IMR-90 (cell line): ENCODE measurements around the gene KLHL3. TPM values are rescaled to one million over a fixed set of nuclear protein-coding genes. Genes with fewer than 3 reads are reported as not detected.
"Not testable (repeated sequence)": the region's sequence is repeated elsewhere in the genome, so short reads cannot be mapped to it uniquely, and the experiment has no call there.

Source experiments
- ATAC-seq: fragments of 200-7000 bp; cut with Tn5 transposase; 2 replicates; pipeline ENCODE4 v1.9.1; 2020; ENCODE audit warnings: low read depth, mild to moderate bottlenecking, moderate library complexity
- BruUV-seq: library from RNA; stranded (reverse); fragments of 400-500 nt; replicated peaks from 2 replicates; lab custom pipeline; 2021; lab: Mats Ljungman, UMichigan
- CTCF ChIA-PET: fragments of 300-600 bp; formaldehyde crosslinking; extraction: SDS; loops from one replicate; lab custom pipeline; 2021; ENCODE audit warnings: antibody characterized with exemption; lab: Yijun Ruan, JAX
- POLR2A ChIA-PET: fragments of 300-600 bp; sonication (Branson Sonifier 250); formaldehyde crosslinking; loops from one replicate; lab custom pipeline; 2022; ENCODE audit warnings: antibody characterized with exemption; ENCODE audit not compliant: unreplicated experiment; lab: Charles Lee
- DNase-seq: peaks from one replicate; pipeline ENCODE4 v3.0.0; 2013
- H2AFZ ChIP-seq: replicated peaks from 2 replicates; pipeline ENCODE3; 2013; ENCODE audit warnings: low read length, mild to moderate bottlenecking; ENCODE audit not compliant: poor library complexity
- H2AK5ac ChIP-seq: 2 replicates; pipeline ENCODE4 v1.6.1; 2013; ENCODE audit warnings: low read depth, low read length, inconsistent platforms
- H2AK9ac ChIP-seq: replicated peaks from 2 replicates; pipeline ENCODE3; 2013; ENCODE audit warnings: mild to moderate bottlenecking, low read depth, low read length, moderate library complexity; ENCODE audit not compliant: poor library complexity
- H2BK120ac ChIP-seq: 2 replicates; pipeline ENCODE4 v1.6.1; 2013; ENCODE audit warnings: low read depth, low read length, inconsistent platforms
- H2BK15ac ChIP-seq: 3 replicates; pipeline ENCODE4 v1.6.1; 2013; ENCODE audit warnings: low read depth, low read length, inconsistent platforms
- H2BK20ac ChIP-seq: 2 replicates; pipeline ENCODE4 v1.6.1; 2013; ENCODE audit warnings: low read depth, mild to moderate bottlenecking, inconsistent platforms, low read length, moderate library complexity
- H2BK5ac ChIP-seq: 2 replicates; pipeline ENCODE4 v1.6.1; 2013; ENCODE audit warnings: mild to moderate bottlenecking, low read depth, low read length, inconsistent platforms; ENCODE audit not compliant: poor library complexity, severe bottlenecking
- H3K14ac ChIP-seq: replicated peaks from 2 replicates; pipeline ENCODE4 v1.6.1; 2013; ENCODE audit warnings: low read depth, low read length, inconsistent platforms
- H3K18ac ChIP-seq: 2 replicates; pipeline ENCODE4 v1.6.1; 2013; ENCODE audit warnings: low read depth, low read length, control low read depth
- H3K23ac ChIP-seq: 2 replicates; pipeline ENCODE4 v1.6.1; 2013; ENCODE audit warnings: low read depth, low read length, inconsistent platforms
- H3K27ac ChIP-seq: 2 replicates; pipeline ENCODE4 v1.5.1; 2013; ENCODE audit warnings: mild to moderate bottlenecking, control low read depth, low read length; ENCODE audit not compliant: insufficient read depth
- H3K27me3 ChIP-seq: 2 replicates; pipeline ENCODE4 v1.6.1; 2013; ENCODE audit warnings: low read length; ENCODE audit not compliant: control insufficient read depth, insufficient read depth
- H3K36me3 ChIP-seq: 2 replicates; pipeline ENCODE4 v1.6.1; 2013; ENCODE audit warnings: low read length, mixed read lengths; ENCODE audit not compliant: control insufficient read depth, insufficient read depth
- H3K4ac ChIP-seq: 2 replicates; pipeline ENCODE4 v1.6.1; 2013; ENCODE audit warnings: low read depth, low read length, inconsistent platforms
- H3K4me1 ChIP-seq: 2 replicates; pipeline ENCODE4 v1.6.1; 2013; ENCODE audit warnings: low read length, mixed read lengths; ENCODE audit not compliant: control insufficient read depth, insufficient read depth
- H3K4me2 ChIP-seq: 2 replicates; pipeline ENCODE4 v1.6.1; 2013; ENCODE audit warnings: low read depth, mild to moderate bottlenecking, control low read depth, low read length, moderate library complexity
- H3K4me3 ChIP-seq: 2 replicates; pipeline ENCODE4 v1.5.1; 2013; ENCODE audit warnings: low read depth, mild to moderate bottlenecking, control low read depth, low read length, moderate library complexity; ENCODE audit not compliant: insufficient read depth
- H3K56ac ChIP-seq: 2 replicates; pipeline ENCODE4 v1.6.1; 2013; ENCODE audit warnings: low read length, inconsistent platforms; ENCODE audit not compliant: insufficient read depth; ENCODE audit errors: extremely low read depth
- H3K79me1 ChIP-seq, 2 experiments: 2 replicates each; pipeline ENCODE4 v1.6.1; 2013; ENCODE audit warnings: low read length in 2 of 2, inconsistent platforms in 1 of 2, low read depth in 1 of 2
- H3K9ac ChIP-seq: 2 replicates; pipeline ENCODE4 v1.6.1; 2013; ENCODE audit warnings: low read depth, low read length, control low read depth
- H3K9me1 ChIP-seq: 2 replicates; pipeline ENCODE4 v1.6.1; 2013; ENCODE audit warnings: low read length, inconsistent platforms; ENCODE audit not compliant: insufficient read depth
- H3K9me3 ChIP-seq: 2 replicates; pipeline ENCODE4 v1.6.1; 2013; ENCODE audit warnings: low read length; ENCODE audit not compliant: control insufficient read depth, insufficient read depth
- H4K20me1 ChIP-seq: 2 replicates; pipeline ENCODE4 v1.6.1; 2013; ENCODE audit warnings: low read length, inconsistent platforms; ENCODE audit not compliant: insufficient read depth
- H4K5ac ChIP-seq: 2 replicates; pipeline ENCODE4 v1.6.1; 2013; ENCODE audit warnings: mild to moderate bottlenecking, low read depth, low read length, control low read depth
- H4K8ac ChIP-seq, 2 experiments: 2 replicates each; pipeline ENCODE4 v1.6.1; 2013; ENCODE audit warnings: low read depth in 2 of 2, low read length in 2 of 2, control low read depth in 1 of 2, inconsistent platforms in 1 of 2
- H4K91ac ChIP-seq: 2 replicates; pipeline ENCODE4 v1.6.1; 2013; ENCODE audit warnings: low read depth, low read length, inconsistent platforms; ENCODE audit not compliant: insufficient read depth
- WGBS, 2 experiments: methylation state at CpG; one replicate each; pipeline versions ENCODE4 v1.1.5 to v1.1.7; 2013; ENCODE audit warnings: missing lambda C conversion rate in 2 of 2; ENCODE audit not compliant: insufficient read length in 1 of 2; ENCODE audit errors: extremely low coverage in 2 of 2; 5-methylcytosine and 5-hydroxymethylcytosine counted together
- dilution Hi-C: fragments of 300-500 bp; cut with HindIII; formaldehyde crosslinking; loops from one replicate; pipeline ENCODE4 v1.14.3; 2018; ENCODE audit warnings: low sequenced_read_pairs; ENCODE audit not compliant: unreplicated experiment
- in situ Hi-C: fragments of 300-500 bp; cut with MboI; formaldehyde crosslinking; loops from 3 replicates; pipeline ENCODE4 v1.14.3; 2019; ENCODE audit warnings: low sequenced_read_pairs, inconsistent platforms, mixed read lengths
- intact Hi-C: fragments of 100-400 bp; cut with micrococcal nuclease; formaldehyde crosslinking; loops from 2 replicates; pipeline ENCODE4 v1.10.0; 2022
- polyA plus RNA-seq, 3 experiments: library from polyadenylated mRNA; depleted of rRNA; stranded (reverse); fragments of >200 nt; gene quantifications; 2 replicates each; pipeline ENCODE4 v1.2.3, GENCODE V29; 2012; ENCODE audit warnings: low replicate concordance in 1 of 3
- total RNA-seq: library from RNA; depleted of rRNA; stranded (reverse); fragments of >200 nt; gene quantifications from 2 replicates; pipeline ENCODE4 v1.2.3, GENCODE V29; 2012

Gene KLHL3
- total and polyA plus RNA-seq, 2 of the 4 experiments (the other 2 are of a cell fraction): 2.3 to 4.1 TPM

DNA sequence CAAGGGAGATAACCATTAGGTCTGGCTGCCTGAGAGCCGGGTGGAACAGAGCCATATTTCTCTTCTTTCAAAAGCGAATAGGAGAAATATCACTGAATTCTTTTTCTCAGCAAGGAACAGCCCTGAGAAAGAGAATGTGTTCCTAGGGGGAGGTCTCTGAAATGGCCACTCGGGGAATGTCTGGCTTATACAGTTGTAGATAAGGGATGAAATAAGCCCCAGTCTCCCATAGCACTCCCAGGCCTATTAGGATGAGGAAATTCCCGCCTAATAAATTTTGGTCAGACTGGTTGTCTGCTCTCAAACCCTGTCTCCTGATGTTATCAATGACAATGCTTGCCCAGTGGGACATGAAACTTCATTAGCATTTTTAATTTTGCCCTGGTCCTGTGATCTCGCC, 32.0 kb upstream of the KLHL3 start:
- H3K9me3 ChIP-seq, BruUV-seq, H4K5ac ChIP-seq, H3K14ac ChIP-seq, H2BK120ac ChIP-seq, H4K8ac ChIP-seq, H2AK9ac ChIP-seq, H4K20me1 ChIP-seq, H2BK20ac ChIP-seq, in situ Hi-C loops, intact Hi-C loops, H2BK15ac ChIP-seq, H2AK5ac ChIP-seq, ATAC-seq, H3K9me1 ChIP-seq, H2BK5ac ChIP-seq, H3K4me3 ChIP-seq, H4K91ac ChIP-seq, H3K27me3 ChIP-seq, H3K4ac ChIP-seq, H3K18ac ChIP-seq, H3K56ac ChIP-seq, H3K4me1 ChIP-seq, H3K27ac ChIP-seq, H3K36me3 ChIP-seq, POLR2A ChIA-PET, H3K23ac ChIP-seq, H2AFZ ChIP-seq, H3K9ac ChIP-seq, DNase-seq, H3K4me2 ChIP-seq, CTCF ChIA-PET, H3K79me1 ChIP-seq, dilution Hi-C loops: not testable (repeated sequence)
- WGBS, 2 experiments: 29% methylated on average over 1 of the region's 5 CpGs; no CpG with 5 or more reads in 1 of the 2 experiments
